HepG2 (cell line): ENCODE measurements around the gene TPD52L2. TPM values are rescaled to one million over a fixed set of nuclear protein-coding genes. Genes with fewer than 3 reads are reported as not detected.

Experiments
- MTA3 ChIP-seq: sonication (generic); formaldehyde crosslinking; IDR thresholded peaks from 2 replicates; pipeline ENCODE4 v1.4.0; 2020; ENCODE audit warnings: missing genetic modification reagents
- MTF2 ChIP-seq: sonication (generic); formaldehyde crosslinking; IDR thresholded peaks from 2 replicates; pipeline ENCODE4 v1.5.0; 2020; ENCODE audit warnings: missing genetic modification reagents, borderline replicate concordance
- NONO ChIP-seq, 2 experiments: fragments of 450-650 bp in 1 of 2; sonication (generic) in 1 of 2; formaldehyde crosslinking in 1 of 2; IDR thresholded peaks in 1 of 2; conservative IDR thresholded peaks in 1 of 2; 2 replicates each; pipeline versions ENCODE4 v1.6.1 to v1.8.0; 2017 to 2022; ENCODE audit warnings: mild to moderate bottlenecking in 1 of 2, missing genetic modification reagents in 1 of 2, moderate library complexity in 1 of 2
- ZNF607 ChIP-seq: sonication (generic); formaldehyde crosslinking; IDR thresholded peaks from 2 replicates; pipeline ENCODE4 v1.5.1; 2020; ENCODE audit warnings: missing genetic modification reagents, mild to moderate bottlenecking, borderline replicate concordance
- polyA plus RNA-seq, 8 experiments: library from polyadenylated mRNA; depleted of rRNA in 3 of 8; stranded (reverse) in 7 of 8; unstranded in 1 of 8; fragments of >200 nt; fragmentation: Illumina TruSeq in 4 of 8; extraction: Trizol in 4 of 8; gene quantifications; 2 replicates each; pipeline versions ENCODE4 v1.2.1 to v1.2.3, GENCODE V29; 2011 to 2016; ENCODE audit warnings: low read depth in 4 of 8, missing spikeins in 1 of 8, mixed read lengths in 1 of 8; ENCODE audit not compliant: insufficient read depth in 1 of 8
- total RNA-seq, 5 experiments: library from RNA; depleted of rRNA; stranded (reverse); fragments of >200 nt; fragmentation: Illumina TruSeq; extraction: Trizol; gene quantifications; 2 replicates each; pipeline ENCODE4 v1.2.3, GENCODE V29; 2016; ENCODE audit warnings: low read depth in 1 of 5
- TF ChIP-seq, protein P1 (sequence below): sonication (generic); formaldehyde crosslinking; IDR thresholded peaks from 2 replicates; pipeline ENCODE4 v1.5.0; 2020; ENCODE audit warnings: mild to moderate bottlenecking, missing genetic modification reagents
- TF ChIP-seq, protein P2 (sequence below): sonication (generic); formaldehyde crosslinking; IDR thresholded peaks from 2 replicates; pipeline ENCODE4 v1.4.0; 2020; ENCODE audit warnings: missing genetic modification reagents
- TF ChIP-seq, protein P3 (sequence below): sonication (generic); formaldehyde crosslinking; IDR thresholded peaks from 2 replicates; pipeline ENCODE4 v1.8.0; 2022; ENCODE audit warnings: missing genetic modification reagents, mild to moderate bottlenecking, moderate library complexity, borderline replicate concordance
- TF ChIP-seq, protein P4 (sequence below): sonication (generic); formaldehyde crosslinking; IDR thresholded peaks from 2 replicates; pipeline ENCODE4 v1.9.0; 2021; ENCODE audit warnings: mild to moderate bottlenecking, missing genetic modification reagents
- TF ChIP-seq, protein P5 (sequence below): fragments of 450-650 bp; IDR thresholded peaks from 2 replicates; pipeline ENCODE4 v1.6.1; 2017; ENCODE audit warnings: mild to moderate bottlenecking

Gene TPD52L2
- total and polyA plus RNA-seq, 2 of the 13 experiments (the other 11 are each of a cell fraction or from before 2014, with no cell fraction given), result 156 to 184 TPM

DNA sequence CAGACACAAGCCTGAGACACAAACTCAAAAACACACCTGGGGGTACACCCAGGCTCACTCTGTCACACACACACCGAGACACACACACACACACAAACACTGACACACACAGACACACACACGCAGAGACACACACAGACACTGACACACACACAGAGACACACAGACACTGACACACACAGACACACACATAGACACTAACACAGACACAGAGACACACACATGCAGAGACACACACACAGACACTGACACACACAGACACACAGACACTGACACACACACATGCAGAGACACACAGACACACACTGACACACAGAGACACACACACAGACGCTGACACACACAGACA lies 18.2 kb upstream of the TPD52L2 start (continued):
- TF ChIP-seq, protein P1, sequence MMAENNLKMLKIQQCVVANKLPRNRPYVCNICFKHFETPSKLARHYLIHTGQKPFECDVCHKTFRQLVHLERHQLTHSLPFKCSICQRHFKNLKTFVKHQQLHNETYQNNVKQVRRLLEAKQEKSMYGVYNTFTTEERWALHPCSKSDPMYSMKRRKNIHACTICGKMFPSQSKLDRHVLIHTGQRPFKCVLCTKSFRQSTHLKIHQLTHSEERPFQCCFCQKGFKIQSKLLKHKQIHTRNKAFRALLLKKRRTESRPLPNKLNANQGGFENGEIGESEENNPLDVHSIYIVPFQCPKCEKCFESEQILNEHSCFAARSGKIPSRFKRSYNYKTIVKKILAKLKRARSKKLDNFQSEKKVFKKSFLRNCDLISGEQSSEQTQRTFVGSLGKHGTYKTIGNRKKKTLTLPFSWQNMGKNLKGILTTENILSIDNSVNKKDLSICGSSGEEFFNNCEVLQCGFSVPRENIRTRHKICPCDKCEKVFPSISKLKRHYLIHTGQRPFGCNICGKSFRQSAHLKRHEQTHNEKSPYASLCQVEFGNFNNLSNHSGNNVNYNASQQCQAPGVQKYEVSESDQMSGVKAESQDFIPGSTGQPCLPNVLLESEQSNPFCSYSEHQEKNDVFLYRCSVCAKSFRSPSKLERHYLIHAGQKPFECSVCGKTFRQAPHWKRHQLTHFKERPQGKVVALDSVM, result no peak
- TF ChIP-seq, protein P2, sequence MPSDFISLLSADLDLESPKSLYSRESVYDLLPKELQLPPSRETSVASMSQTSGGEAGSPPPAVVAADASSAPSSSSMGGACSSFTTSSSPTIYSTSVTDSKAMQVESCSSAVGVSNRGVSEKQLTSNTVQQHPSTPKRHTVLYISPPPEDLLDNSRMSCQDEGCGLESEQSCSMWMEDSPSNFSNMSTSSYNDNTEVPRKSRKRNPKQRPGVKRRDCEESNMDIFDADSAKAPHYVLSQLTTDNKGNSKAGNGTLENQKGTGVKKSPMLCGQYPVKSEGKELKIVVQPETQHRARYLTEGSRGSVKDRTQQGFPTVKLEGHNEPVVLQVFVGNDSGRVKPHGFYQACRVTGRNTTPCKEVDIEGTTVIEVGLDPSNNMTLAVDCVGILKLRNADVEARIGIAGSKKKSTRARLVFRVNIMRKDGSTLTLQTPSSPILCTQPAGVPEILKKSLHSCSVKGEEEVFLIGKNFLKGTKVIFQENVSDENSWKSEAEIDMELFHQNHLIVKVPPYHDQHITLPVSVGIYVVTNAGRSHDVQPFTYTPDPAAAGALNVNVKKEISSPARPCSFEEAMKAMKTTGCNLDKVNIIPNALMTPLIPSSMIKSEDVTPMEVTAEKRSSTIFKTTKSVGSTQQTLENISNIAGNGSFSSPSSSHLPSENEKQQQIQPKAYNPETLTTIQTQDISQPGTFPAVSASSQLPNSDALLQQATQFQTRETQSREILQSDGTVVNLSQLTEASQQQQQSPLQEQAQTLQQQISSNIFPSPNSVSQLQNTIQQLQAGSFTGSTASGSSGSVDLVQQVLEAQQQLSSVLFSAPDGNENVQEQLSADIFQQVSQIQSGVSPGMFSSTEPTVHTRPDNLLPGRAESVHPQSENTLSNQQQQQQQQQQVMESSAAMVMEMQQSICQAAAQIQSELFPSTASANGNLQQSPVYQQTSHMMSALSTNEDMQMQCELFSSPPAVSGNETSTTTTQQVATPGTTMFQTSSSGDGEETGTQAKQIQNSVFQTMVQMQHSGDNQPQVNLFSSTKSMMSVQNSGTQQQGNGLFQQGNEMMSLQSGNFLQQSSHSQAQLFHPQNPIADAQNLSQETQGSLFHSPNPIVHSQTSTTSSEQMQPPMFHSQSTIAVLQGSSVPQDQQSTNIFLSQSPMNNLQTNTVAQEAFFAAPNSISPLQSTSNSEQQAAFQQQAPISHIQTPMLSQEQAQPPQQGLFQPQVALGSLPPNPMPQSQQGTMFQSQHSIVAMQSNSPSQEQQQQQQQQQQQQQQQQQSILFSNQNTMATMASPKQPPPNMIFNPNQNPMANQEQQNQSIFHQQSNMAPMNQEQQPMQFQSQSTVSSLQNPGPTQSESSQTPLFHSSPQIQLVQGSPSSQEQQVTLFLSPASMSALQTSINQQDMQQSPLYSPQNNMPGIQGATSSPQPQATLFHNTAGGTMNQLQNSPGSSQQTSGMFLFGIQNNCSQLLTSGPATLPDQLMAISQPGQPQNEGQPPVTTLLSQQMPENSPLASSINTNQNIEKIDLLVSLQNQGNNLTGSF (CRISPR knock-in tag), result no peak
- TF ChIP-seq ZNF607 (CRISPR knock-in tag), result no peak
- TF ChIP-seq, protein P3, sequence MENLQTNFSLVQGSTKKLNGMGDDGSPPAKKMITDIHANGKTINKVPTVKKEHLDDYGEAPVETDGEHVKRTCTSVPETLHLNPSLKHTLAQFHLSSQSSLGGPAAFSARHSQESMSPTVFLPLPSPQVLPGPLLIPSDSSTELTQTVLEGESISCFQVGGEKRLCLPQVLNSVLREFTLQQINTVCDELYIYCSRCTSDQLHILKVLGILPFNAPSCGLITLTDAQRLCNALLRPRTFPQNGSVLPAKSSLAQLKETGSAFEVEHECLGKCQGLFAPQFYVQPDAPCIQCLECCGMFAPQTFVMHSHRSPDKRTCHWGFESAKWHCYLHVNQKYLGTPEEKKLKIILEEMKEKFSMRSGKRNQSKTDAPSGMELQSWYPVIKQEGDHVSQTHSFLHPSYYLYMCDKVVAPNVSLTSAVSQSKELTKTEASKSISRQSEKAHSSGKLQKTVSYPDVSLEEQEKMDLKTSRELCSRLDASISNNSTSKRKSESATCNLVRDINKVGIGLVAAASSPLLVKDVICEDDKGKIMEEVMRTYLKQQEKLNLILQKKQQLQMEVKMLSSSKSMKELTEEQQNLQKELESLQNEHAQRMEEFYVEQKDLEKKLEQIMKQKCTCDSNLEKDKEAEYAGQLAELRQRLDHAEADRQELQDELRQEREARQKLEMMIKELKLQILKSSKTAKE, result peak; percentile 51; the same call in 1 of the 2 replicates
- TF ChIP-seq, protein P4, sequence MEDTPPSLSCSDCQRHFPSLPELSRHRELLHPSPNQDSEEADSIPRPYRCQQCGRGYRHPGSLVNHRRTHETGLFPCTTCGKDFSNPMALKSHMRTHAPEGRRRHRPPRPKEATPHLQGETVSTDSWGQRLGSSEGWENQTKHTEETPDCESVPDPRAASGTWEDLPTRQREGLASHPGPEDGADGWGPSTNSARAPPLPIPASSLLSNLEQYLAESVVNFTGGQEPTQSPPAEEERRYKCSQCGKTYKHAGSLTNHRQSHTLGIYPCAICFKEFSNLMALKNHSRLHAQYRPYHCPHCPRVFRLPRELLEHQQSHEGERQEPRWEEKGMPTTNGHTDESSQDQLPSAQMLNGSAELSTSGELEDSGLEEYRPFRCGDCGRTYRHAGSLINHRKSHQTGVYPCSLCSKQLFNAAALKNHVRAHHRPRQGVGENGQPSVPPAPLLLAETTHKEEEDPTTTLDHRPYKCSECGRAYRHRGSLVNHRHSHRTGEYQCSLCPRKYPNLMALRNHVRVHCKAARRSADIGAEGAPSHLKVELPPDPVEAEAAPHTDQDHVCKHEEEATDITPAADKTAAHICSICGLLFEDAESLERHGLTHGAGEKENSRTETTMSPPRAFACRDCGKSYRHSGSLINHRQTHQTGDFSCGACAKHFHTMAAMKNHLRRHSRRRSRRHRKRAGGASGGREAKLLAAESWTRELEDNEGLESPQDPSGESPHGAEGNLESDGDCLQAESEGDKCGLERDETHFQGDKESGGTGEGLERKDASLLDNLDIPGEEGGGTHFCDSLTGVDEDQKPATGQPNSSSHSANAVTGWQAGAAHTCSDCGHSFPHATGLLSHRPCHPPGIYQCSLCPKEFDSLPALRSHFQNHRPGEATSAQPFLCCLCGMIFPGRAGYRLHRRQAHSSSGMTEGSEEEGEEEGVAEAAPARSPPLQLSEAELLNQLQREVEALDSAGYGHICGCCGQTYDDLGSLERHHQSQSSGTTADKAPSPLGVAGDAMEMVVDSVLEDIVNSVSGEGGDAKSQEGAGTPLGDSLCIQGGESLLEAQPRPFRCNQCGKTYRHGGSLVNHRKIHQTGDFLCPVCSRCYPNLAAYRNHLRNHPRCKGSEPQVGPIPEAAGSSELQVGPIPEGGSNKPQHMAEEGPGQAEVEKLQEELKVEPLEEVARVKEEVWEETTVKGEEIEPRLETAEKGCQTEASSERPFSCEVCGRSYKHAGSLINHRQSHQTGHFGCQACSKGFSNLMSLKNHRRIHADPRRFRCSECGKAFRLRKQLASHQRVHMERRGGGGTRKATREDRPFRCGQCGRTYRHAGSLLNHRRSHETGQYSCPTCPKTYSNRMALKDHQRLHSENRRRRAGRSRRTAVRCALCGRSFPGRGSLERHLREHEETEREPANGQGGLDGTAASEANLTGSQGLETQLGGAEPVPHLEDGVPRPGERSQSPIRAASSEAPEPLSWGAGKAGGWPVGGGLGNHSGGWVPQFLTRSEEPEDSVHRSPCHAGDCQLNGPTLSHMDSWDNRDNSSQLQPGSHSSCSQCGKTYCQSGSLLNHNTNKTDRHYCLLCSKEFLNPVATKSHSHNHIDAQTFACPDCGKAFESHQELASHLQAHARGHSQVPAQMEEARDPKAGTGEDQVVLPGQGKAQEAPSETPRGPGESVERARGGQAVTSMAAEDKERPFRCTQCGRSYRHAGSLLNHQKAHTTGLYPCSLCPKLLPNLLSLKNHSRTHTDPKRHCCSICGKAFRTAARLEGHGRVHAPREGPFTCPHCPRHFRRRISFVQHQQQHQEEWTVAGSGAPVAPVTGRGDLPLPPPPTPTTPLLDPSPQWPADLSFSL (CRISPR knock-in tag), result peak; percentile 100
- peak; percentile 95; the same call in 1 of the 2 replicates for TF ChIP-seq NONO (IDR thresholded peaks at IDR 0.05)
- TF ChIP-seq NONO (CRISPR knock-in tag; conservative IDR thresholded peaks at IDR 0.05), result no peak
- TF ChIP-seq, protein P5, sequence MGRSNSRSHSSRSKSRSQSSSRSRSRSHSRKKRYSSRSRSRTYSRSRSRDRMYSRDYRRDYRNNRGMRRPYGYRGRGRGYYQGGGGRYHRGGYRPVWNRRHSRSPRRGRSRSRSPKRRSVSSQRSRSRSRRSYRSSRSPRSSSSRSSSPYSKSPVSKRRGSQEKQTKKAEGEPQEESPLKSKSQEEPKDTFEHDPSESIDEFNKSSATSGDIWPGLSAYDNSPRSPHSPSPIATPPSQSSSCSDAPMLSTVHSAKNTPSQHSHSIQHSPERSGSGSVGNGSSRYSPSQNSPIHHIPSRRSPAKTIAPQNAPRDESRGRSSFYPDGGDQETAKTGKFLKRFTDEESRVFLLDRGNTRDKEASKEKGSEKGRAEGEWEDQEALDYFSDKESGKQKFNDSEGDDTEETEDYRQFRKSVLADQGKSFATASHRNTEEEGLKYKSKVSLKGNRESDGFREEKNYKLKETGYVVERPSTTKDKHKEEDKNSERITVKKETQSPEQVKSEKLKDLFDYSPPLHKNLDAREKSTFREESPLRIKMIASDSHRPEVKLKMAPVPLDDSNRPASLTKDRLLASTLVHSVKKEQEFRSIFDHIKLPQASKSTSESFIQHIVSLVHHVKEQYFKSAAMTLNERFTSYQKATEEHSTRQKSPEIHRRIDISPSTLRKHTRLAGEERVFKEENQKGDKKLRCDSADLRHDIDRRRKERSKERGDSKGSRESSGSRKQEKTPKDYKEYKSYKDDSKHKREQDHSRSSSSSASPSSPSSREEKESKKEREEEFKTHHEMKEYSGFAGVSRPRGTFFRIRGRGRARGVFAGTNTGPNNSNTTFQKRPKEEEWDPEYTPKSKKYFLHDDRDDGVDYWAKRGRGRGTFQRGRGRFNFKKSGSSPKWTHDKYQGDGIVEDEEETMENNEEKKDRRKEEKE, result no peak
- no peak for TF ChIP-seq MTA3 (CRISPR knock-in tag)
- TF ChIP-seq MTF2 (CRISPR knock-in tag), result no peak
